Measurements from ENCODE around the gene PPARD. TPM values are rescaled to one million over a fixed set of nuclear protein-coding genes. Genes with fewer than 3 reads are reported as not detected.

Gene PPARD
- 4.9 to 6.6 TPM (median 5.6 TPM) in 5 replicates for total RNA-seq (2022; extraction: Qiagen RNA extraction)

DNA sequence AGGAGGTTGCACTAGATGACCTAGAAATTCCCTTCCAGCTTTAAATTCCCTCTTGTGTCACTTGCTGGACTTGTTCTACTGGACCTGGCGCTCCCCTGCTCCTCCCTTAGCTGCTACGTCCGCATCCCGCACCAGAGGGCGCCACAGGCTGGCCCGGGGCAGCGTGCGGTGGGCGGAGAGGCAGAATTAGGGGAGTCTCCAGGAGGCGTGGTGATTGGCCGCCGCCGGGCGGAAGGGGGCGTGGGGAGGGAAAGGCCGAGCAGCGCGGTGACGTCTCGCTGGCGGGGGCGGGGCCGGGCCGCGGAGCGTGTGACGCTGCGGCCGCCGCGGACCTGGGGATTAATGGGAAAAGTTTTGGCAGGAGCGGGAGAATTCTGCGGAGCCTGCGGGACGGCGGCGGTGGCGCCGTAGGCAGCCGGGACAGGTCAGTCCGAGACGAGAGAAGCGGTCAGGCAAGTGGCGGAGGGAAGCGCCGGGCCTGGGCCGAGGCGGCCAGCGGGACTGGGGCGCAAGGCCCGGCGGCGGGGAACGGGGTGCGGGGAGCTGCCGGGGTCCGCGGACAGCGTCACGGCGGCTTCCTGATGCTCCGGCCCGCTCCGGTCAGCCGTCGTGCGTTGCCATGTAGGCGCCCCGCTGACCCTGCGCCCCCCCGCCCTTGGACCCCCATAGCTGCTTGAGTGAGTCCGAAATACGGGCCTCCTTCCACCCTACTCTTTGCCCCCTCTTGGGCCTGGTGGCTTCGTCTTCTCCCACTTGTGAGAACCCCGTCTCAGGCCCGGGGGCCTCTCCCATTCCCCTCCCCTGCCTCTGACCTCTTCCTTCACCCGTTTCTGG lies at the start of gene PPARD:
TSS of gene PPARD (plus strand) at position 301 of the 834 bp plus-strand sequence. CDS start 68,530 bp downstream, outside the sequence.

GRCh38 chr6:35297601-35298481 lies 44.5 kb upstream of the PPARD start, which contains the start of gene DEF6:
Gene DEF6, plus strand, starts transcription at chr6:35297818. Its CDS starts 39 bp downstream, at chr6:35297857.

GRCh38 chr6:35452183-35453090 lies 110.1 kb downstream of the PPARD start, which contains the start of gene FANCE:
Gene FANCE, plus strand, starts transcription at chr6:35452338. Its CDS starts 208 bp downstream, at chr6:35452546.

DNA sequence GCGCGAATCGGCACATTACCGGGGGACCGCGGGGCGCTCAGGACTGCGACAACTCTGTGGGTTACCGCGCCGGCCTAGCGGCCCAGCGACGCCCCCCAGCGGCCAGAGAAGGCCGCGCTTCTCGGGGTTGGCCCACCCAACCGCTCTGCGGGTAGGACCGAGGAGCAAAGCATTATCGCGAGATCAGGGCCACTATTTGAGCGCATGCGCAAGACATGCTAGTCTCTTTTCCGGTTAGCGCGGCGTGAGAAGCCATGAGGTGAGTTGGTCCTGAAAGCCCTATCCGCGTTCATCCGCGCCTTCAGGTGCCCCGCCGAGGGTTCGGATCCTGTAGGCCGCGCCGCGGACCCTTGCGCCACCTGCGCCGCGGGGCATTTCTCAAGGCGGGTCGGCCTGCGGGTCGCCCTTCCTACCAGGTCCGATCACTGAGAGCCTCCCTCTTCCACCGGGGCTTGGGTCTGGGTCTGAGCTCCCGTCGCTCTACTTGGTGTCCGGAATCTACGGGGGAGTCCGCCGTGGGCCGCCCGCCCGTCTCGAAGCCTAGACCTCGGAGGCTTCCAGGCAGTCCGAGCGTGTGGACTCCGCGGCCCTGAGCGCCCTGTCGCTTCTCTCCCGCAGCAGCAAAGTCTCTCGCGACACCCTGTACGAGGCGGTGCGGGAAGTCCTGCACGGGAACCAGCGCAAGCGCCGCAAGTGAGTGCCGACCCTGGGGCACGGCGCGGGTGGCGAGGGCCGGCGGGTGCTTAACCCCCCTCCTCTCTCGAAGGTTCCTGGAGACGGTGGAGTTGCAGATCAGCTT lies 126.0 kb downstream of the PPARD start, which contains the start of gene RPL10A:
TSS of gene RPL10A (plus strand) at position 221 of the 799 bp plus-strand sequence. CDS start at position 255, 34 bp downstream.

Other genes starting within 250 kb of the PPARD start
- not detected in 5 replicates for gene TCP11, start 201.2 kb upstream of the PPARD start, total RNA-seq (2022; extraction: Qiagen RNA extraction)
- gene SCUBE3, start 128.6 kb upstream of the PPARD start, total RNA-seq (2022; extraction: Qiagen RNA extraction) = 0.02 to 0.09 TPM (median 0.05 TPM) in 5 replicates
- 7.5 to 10.1 TPM (median 9.8 TPM) in 5 replicates for gene ZNF76, start 82.8 kb upstream of the PPARD start, total RNA-seq (2022; extraction: Qiagen RNA extraction)
- 0.07 to 0.26 TPM (median 0.09 TPM) in 3 of 5 replicates, not detected in the others for gene DEF6, start 44.7 kb upstream of the PPARD start, total RNA-seq (2022; extraction: Qiagen RNA extraction)
- 3.3 to 3.9 TPM (median 3.7 TPM) in 5 replicates for gene FANCE, start 109.8 kb downstream of the PPARD start, total RNA-seq (2022; extraction: Qiagen RNA extraction)
- gene RPL10A, start 125.8 kb downstream of the PPARD start, total RNA-seq (2022; extraction: Qiagen RNA extraction) = 1,438 to 1,588 TPM (median 1,532 TPM) in 5 replicates
- 5.7 to 8.0 TPM (median 7.6 TPM) in 5 replicates for gene TEAD3, start 154.5 kb downstream of the PPARD start, total RNA-seq (2022; extraction: Qiagen RNA extraction)
- not detected in 5 replicates for gene TULP1, start 170.3 kb downstream of the PPARD start, total RNA-seq (2022; extraction: Qiagen RNA extraction)

All from A549 treated with Hydrocortisone at 1 μM for 4 hours (cell line).